Tibial artery (tissue), 4 donors: ENCODE results near the gene DMXL1.

ENCODE experiments used
- DNase-seq, 2 donors: peaks; one replicate each; pipeline ENCODE4 v3.0.0-alpha.2; 2019
- H3K27ac ChIP-seq, 2 donors: fragments of 200-600 bp; sonication (generic) in 1 of 2; 1 replicate in 1 of 2; 2 replicates in 1 of 2; pipeline ENCODE4 v1.5.1; 2018 to 2019; ENCODE audit warnings: mild to moderate bottlenecking in 1 of 2
- H3K27me3 ChIP-seq, 2 donors: fragments of 200-600 bp; sonication (generic) in 1 of 2; one replicate each; pipeline versions ENCODE4 v1.5.1 to v1.6.0; 2016 to 2019
- H3K36me3 ChIP-seq, 3 donors: fragments of 200-600 bp; sonication (generic) in 2 of 3; one replicate each; pipeline ENCODE4 v1.5.1; 2016 to 2019; ENCODE audit warnings: mild to moderate bottlenecking in 2 of 3
- H3K4me1 ChIP-seq, 4 donors: fragments of 200-600 bp; sonication (generic) in 2 of 4; 1 replicate in 3 of 4; 2 replicates in 1 of 4; pipeline ENCODE4 v1.5.1; 2016 to 2019
- H3K4me3 ChIP-seq, 2 donors: fragments of 200-600 bp; sonication (generic) in 1 of 2; 1 replicate in 1 of 2; 2 replicates in 1 of 2; pipeline ENCODE4 v1.5.1; 2018 to 2019; ENCODE audit warnings: mild to moderate bottlenecking in 2 of 2
- H3K9me3 ChIP-seq, 3 donors: fragments of 200-600 bp; sonication (generic) in 1 of 3; one replicate each; pipeline ENCODE4 v1.5.1; 2016 to 2019
- CTCF ChIP-seq, 2 experiments: fragments of 200-600 bp in 1 of 2; fragments of 450-650 bp in 1 of 2; IDR thresholded peaks; one replicate each; pipeline ENCODE4 v1.5.1; 2017 to 2019; ENCODE audit warnings: antibody characterized with exemption in 2 of 2, mild to moderate bottlenecking in 1 of 2, moderate library complexity in 1 of 2
- intact Hi-C: fragments of 100-400 bp; cut with DNase I; formaldehyde crosslinking; loops from one replicate; pipeline ENCODE4 v1.15.0; 2023; ENCODE audit warnings: low total_unique reads

Gene DMXL1

GRCh38 chr5:119271758-119272730 is 201.2 kb downstream of the DMXL1 start:
- TF ChIP-seq CTCF (IDR thresholded peaks at IDR 0.05) = no peak
- H3K4me1 ChIP-seq = peaks cover 0 to 73% (median 40%) of the 10 kb centered on the region in 4 donors
- H3K36me3 ChIP-seq = no peaks in the 10 kb centered on the region
- peak overlapping the region; percentile 94 to 97 for H3K27ac ChIP-seq
- DNase-seq = no peak
- H3K27me3 ChIP-seq = no peaks in the 10 kb centered on the region
- H3K4me3 ChIP-seq = no peak overlapping the region
- intact Hi-C loops = no loop called here
- no peaks in the 10 kb centered on the region for H3K9me3 ChIP-seq

GRCh38 chr5:119273391-119273839 is 202.5 kb downstream of the DMXL1 start:
- H3K9me3 ChIP-seq = no peaks in the 10 kb centered on the region
- no peak for TF ChIP-seq CTCF (IDR thresholded peaks at IDR 0.05)
- intact Hi-C loops = no loop called here
- no peaks in the 10 kb centered on the region for H3K36me3 ChIP-seq
- DNase-seq = peak in 1 of 2 donors; percentile 26
- peak overlapping the region in 1 of 2 donors; percentile 12 for H3K4me3 ChIP-seq
- peak overlapping the region; percentile 53 to 97 for H3K27ac ChIP-seq
- peaks cover 0 to 69% (median 37%) of the 10 kb centered on the region in 4 donors for H3K4me1 ChIP-seq
- no peaks in the 10 kb centered on the region for H3K27me3 ChIP-seq

GRCh38 chr5:119274030-119274766 is 203.3 kb downstream of the DMXL1 start:
- intact Hi-C loops = no loop called here
- Histone ChIP-seq H3K36me3 (no peaks in the 10 kb centered on the region), H3K9me3 (no peaks in the 10 kb centered on the region), H3K27ac (peak overlapping the region; percentile 53 to 97), H3K27me3 (no peaks in the 10 kb centered on the region), H3K4me3 (no peak overlapping the region), H3K4me1 (peaks cover 0 to 69% (median 36%) of the 10 kb centered on the region in 4 donors)
- DNase-seq = no peak
- no peak for TF ChIP-seq CTCF (IDR thresholded peaks at IDR 0.05)

GRCh38 chr5:119274767-119275130 is 203.9 kb downstream of the DMXL1 start:
- no peaks in the 10 kb centered on the region for H3K36me3 ChIP-seq
- peak overlapping the region; percentile 53 to 97 for H3K27ac ChIP-seq
- no peak for DNase-seq
- peaks cover 0 to 64% (median 34%) of the 10 kb centered on the region in 4 donors for H3K4me1 ChIP-seq
- intact Hi-C loops = no loop called here
- H3K27me3 ChIP-seq = no peaks in the 10 kb centered on the region
- TF ChIP-seq CTCF (IDR thresholded peaks at IDR 0.05) = no peak
- no peak overlapping the region for H3K4me3 ChIP-seq
- H3K9me3 ChIP-seq = no peaks in the 10 kb centered on the region

- Histone ChIP-seq H3K4me1 (peaks cover 0 to 60% (median 33%) of the 10 kb centered on the region in 4 donors), H3K36me3 (no peaks in the 10 kb centered on the region), H3K9me3 (no peaks in the 10 kb centered on the region), H3K27ac (peak overlapping the region; percentile 53 to 97), H3K4me3 (no peak overlapping the region), H3K27me3 (no peaks in the 10 kb centered on the region)
- TF ChIP-seq CTCF (IDR thresholded peaks at IDR 0.05) = no peak
- no peak for DNase-seq
- intact Hi-C loops = no loop called here
These were observed 204.3 kb downstream of the DMXL1 start for GRCh38 chr5:119275146-119275545.
